Measurements from ENCODE around the gene GIMAP4.

DNA sequence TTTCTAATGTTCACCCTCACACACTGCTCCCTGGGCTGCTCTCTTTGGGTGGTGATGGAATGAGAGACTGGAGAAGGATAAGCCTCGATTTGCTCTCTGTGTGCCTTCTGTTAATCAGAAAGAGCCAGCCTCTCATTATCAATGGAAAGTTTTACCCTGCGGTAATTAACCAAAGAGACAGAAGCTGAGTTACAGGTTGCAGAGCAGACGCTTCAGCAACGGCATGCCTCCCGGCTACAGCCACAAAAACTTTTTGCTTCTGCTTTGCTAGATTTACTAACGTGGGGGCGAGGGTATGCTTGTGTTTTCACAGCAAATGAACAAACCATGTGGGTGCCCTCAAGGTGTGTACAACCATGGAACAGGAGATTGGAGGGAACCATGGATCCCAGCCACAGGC lies 18.0 kb downstream of the GIMAP4 start:
- TF ChIP-seq, protein P1, sequence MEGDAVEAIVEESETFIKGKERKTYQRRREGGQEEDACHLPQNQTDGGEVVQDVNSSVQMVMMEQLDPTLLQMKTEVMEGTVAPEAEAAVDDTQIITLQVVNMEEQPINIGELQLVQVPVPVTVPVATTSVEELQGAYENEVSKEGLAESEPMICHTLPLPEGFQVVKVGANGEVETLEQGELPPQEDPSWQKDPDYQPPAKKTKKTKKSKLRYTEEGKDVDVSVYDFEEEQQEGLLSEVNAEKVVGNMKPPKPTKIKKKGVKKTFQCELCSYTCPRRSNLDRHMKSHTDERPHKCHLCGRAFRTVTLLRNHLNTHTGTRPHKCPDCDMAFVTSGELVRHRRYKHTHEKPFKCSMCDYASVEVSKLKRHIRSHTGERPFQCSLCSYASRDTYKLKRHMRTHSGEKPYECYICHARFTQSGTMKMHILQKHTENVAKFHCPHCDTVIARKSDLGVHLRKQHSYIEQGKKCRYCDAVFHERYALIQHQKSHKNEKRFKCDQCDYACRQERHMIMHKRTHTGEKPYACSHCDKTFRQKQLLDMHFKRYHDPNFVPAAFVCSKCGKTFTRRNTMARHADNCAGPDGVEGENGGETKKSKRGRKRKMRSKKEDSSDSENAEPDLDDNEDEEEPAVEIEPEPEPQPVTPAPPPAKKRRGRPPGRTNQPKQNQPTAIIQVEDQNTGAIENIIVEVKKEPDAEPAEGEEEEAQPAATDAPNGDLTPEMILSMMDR (IDR thresholded peaks at IDR 0.05), result no peak
- no peak for TF ChIP-seq ZFX (IDR thresholded peaks at IDR 0.05; ENCODE audit: borderline replicate concordance)

All from 22Rv1 (cell line).